Posterior cingulate gyrus (tissue), 11 donors: Measurements from ENCODE around the gene USP3.
"Not testable (repeated sequence)": the region's sequence is repeated elsewhere in the genome, so short reads cannot be mapped to it uniquely, and the experiment has no call there.

ENCODE experiments used
- DNase-seq, 10 donors: peaks; one replicate each; pipeline versions ENCODE4 v3.0.0 to v3.0.0-alpha.2; 2020 to 2021; ENCODE audit warnings: mixed read lengths in 3 of 10
- intact Hi-C: fragments of 100-400 bp; cut with DNase I; formaldehyde crosslinking; loops from one replicate; pipeline ENCODE4 v1.15.1; 2023

Gene USP3

GRCh38 chr15:63601026-63601703 lies 96.8 kb downstream of the USP3 start:
- peak in 7 of 10 donors; percentile 40 to 90 (median 49) for DNase-seq
- intact Hi-C loops: loop anchor here (10.0 kb wide), 2 partner anchors 234 to 316 kb away; partner anchors contain the start of gene HERC1

- intact Hi-C loops: loop anchor here (10.0 kb wide), 2 partner anchors 233 to 317 kb away; partner anchors contain the start of gene HERC1
- DNase-seq: no peak
Measured at GRCh38 chr15:63601704-63602185, 97.4 kb downstream of the USP3 start.

- intact Hi-C loops: loop anchor here (10.0 kb wide), 2 partner anchors 232 to 318 kb away; partner anchors contain the start of gene HERC1
- DNase-seq: no peak
Measured at GRCh38 chr15:63602595-63602994, 98.2 kb downstream of the USP3 start.

- peak in 4 of 10 donors; percentile 43 to 86 (median 76) for DNase-seq
- intact Hi-C loops: loop anchor here (10.0 kb wide), 2 partner anchors 231 to 319 kb away; partner anchors contain the start of gene HERC1
Measured at GRCh38 chr15:63603516-63603915, 99.1 kb downstream of the USP3 start.

GRCh38 chr15:63604281-63604680 lies 99.9 kb downstream of the USP3 start:
- DNase-seq: no peak
- intact Hi-C loops: loop anchor here (10.0 kb wide), 2 partner anchors 231 to 319 kb away; partner anchors contain the start of gene HERC1

GRCh38 chr15:63605036-63605435 lies 100.6 kb downstream of the USP3 start:
- intact Hi-C loops: loop anchor here (10.0 kb wide), 2 partner anchors 230 to 320 kb away; partner anchors contain the start of gene HERC1
- no peak for DNase-seq

GRCh38 chr15:63605816-63606215 lies 101.4 kb downstream of the USP3 start:
- intact Hi-C loops: loop anchor here (10.0 kb wide), 2 partner anchors 229 to 321 kb away; partner anchors contain the start of gene HERC1
- DNase-seq: no peak

- intact Hi-C loops: loop anchor here (10.0 kb wide), 2 partner anchors 228 to 322 kb away; partner anchors contain the start of gene HERC1
Measured at GRCh38 chr15:63606308-63606707, 101.9 kb downstream of the USP3 start.

GRCh38 chr15:63608989-63609388 lies 104.6 kb downstream of the USP3 start:
- intact Hi-C loops: loop anchor here (10.0 kb wide), 2 partner anchors 226 to 324 kb away; partner anchors contain the start of gene HERC1
- DNase-seq: peak in 1 of 10 donors; percentile 85

More at GRCh38 chr15:63606308-63606707, 101.9 kb downstream of the USP3 start:
- no peak for DNase-seq

GRCh38 chr15:63609448-63609847 lies 105.1 kb downstream of the USP3 start:
- no peak for DNase-seq
- intact Hi-C loops: loop anchor here (10.0 kb wide), 2 partner anchors 225 to 325 kb away; partner anchors contain the start of gene HERC1

- DNase-seq: peak in 9 of 10 donors; percentile 48 to 93 (median 74)
Measured at GRCh38 chr15:63610209-63610841, 105.9 kb downstream of the USP3 start.

GRCh38 chr15:63611177-63611576 lies 106.8 kb downstream of the USP3 start:
- intact Hi-C loops: loop anchor here (5.0 to 10.0 kb wide), 4 partner anchors 54 to 544 kb away; partner anchors contain the start of gene SNX22
- peak in 3 of 10 donors; percentile 46 to 90 (median 46) for DNase-seq

More at GRCh38 chr15:63610209-63610841, 105.9 kb downstream of the USP3 start:
- intact Hi-C loops: loop anchor here (5.0 to 10.0 kb wide), 4 partner anchors 54 to 544 kb away; partner anchors contain the start of gene SNX22

- intact Hi-C loops: loop anchor here (5.0 to 10.0 kb wide), 4 partner anchors 53 to 543 kb away; partner anchors contain the start of gene SNX22
- DNase-seq: peak in 8 of 10 donors; percentile 56 to 94 (median 72)
Measured at GRCh38 chr15:63612300-63612699, 107.9 kb downstream of the USP3 start.

GRCh38 chr15:63615935-63616334 lies 111.5 kb downstream of the USP3 start:
- DNase-seq: no peak
- intact Hi-C loops: loop anchor here (10.0 kb wide), 2 partner anchors 49 to 539 kb away; partner anchors contain the start of gene SNX22

GRCh38 chr15:63617147-63617546 lies 112.8 kb downstream of the USP3 start:
- not testable (repeated sequence) for DNase-seq

GRCh38 chr15:63617627-63618026 lies 113.2 kb downstream of the USP3 start:
- intact Hi-C loops: loop anchor here (10.0 kb wide), 2 partner anchors 47 to 537 kb away; partner anchors contain the start of gene SNX22
- not testable (repeated sequence) for DNase-seq

More at GRCh38 chr15:63617147-63617546, 112.8 kb downstream of the USP3 start:
- intact Hi-C loops: loop anchor here (10.0 kb wide), 2 partner anchors 48 to 538 kb away; partner anchors contain the start of gene SNX22

- intact Hi-C loops, DNase-seq: not testable (repeated sequence)
Measured at GRCh38 chr15:63620760-63621159, 116.4 kb downstream of the USP3 start.

GRCh38 chr15:63623232-63623969 lies 119.0 kb downstream of the USP3 start:
- no peak for DNase-seq
- intact Hi-C loops: no loop called here

GRCh38 chr15:63626955-63627354 lies 122.6 kb downstream of the USP3 start:
- intact Hi-C loops: no loop called here

More at GRCh38 chr15:63626955-63627354, 122.6 kb downstream of the USP3 start:
- no peak for DNase-seq
